22Rv1 (cell line): ENCODE data around the gene NUSAP1.

ENCODE experiments used
- CTCF ChIP-seq: fragments of 450-650 bp; IDR thresholded peaks from 2 replicates; pipeline ENCODE4 v1.5.1; 2017; ENCODE audit warnings: mild to moderate bottlenecking
- ZFX ChIP-seq: fragments of 450-650 bp; IDR thresholded peaks from 2 replicates; pipeline ENCODE4 v1.6.1; 2017; ENCODE audit warnings: antibody characterized with exemption, borderline replicate concordance

DNA sequence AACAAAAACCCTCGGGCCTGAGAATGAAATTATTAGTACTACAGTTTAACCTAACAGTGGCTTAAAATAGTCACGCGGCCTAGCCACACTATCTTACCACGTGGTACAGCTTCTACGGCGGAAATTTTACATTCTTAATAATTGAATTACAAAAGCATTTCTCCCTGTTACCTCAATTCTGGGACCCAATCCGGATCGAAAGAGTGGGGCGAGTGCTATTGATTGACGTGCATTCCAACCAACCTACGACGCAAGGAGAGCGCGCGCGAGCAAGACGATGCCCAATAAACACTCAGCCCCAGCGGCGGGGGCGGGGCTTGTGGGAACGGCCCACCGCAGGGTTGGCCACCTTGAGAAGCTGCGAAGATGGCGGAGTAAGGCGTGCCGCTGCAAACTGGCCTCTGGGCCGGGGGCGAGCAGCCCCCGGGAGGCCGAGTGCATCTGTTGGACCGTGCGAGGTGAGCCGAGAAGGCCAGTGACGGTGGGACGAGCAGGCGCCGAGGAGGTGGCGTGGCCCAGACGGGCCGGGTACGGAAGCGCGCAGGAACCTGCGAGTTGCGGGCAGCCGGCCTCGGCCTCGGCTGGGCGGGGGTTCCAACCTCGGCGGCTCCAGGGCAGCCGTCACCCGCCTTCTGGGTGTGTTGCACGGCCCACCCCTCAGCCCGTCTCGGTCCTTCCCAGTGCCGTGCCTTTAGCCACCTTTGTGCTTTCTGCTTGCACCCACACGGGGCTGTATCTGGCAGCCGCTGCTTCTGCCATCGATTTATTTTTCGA lies 48.8 kb upstream of the NUSAP1 start:
- TF ChIP-seq CTCF (no peak), ZFX (no peak)
